ENCODE measurements around the gene PKHD1. TPM values are rescaled to one million over a fixed set of nuclear protein-coding genes. Genes with fewer than 3 reads are reported as not detected.

The PKHD1 gene
- total and polyA plus RNA-seq, 2 of the 8 experiments (the other 6 are each of a cell fraction or from before 2014, with no cell fraction given), result 0.06 to 0.09 TPM

DNA sequence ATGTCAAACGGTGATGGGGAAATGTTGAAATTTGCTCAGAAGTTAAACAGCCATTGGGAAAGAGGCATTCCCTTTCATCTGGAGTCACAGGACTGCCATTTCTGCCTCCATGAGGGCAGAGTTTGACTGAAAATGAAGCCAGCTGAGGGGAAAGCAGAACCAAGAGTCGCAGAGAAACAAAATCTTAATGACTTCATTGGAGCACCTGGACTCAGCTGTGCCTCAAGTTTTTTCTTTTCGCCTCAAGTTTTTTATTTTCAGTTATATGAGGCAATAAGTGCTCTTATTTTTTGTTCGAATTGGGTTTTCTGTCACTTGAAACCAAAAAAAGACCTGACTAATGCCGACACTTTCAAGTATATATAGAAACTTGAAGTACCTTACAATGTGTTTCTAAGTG lies 161.3 kb downstream of the PKHD1 start (continued):
- no peak for TF ChIP-seq CHD7 (IDR thresholded peaks at IDR 0.05; ENCODE audit: insufficient replicate concordance, low read length)
- no peak for TF ChIP-seq GTF2F1 (IDR thresholded peaks at IDR 0.05; ENCODE audit: borderline replicate concordance, low read depth, low read length)
- TF ChIP-seq JUN (IDR thresholded peaks at IDR 0.05; ENCODE audit: low read depth, low read length), result no peak
- TF ChIP-seq RAD21 (IDR thresholded peaks at IDR 0.05 in 1 of 2, conservative IDR thresholded peaks at IDR 0.05 in 1 of 2; ENCODE audit: low read depth in 2 of 2, low read length in 2 of 2), result no peak
- no peak for TF ChIP-seq CHD1 (IDR thresholded peaks at IDR 0.05; ENCODE audit: low read depth, low read length)
- TF ChIP-seq CHD2 (IDR thresholded peaks at IDR 0.05; ENCODE audit: low read length), result no peak
- TF ChIP-seq HDAC2 (IDR thresholded peaks at IDR 0.05; ENCODE audit: borderline replicate concordance in 1 of 2, low read depth in 2 of 2, low read length in 2 of 2), result no peak
- no peak for TF ChIP-seq CTCF (IDR thresholded peaks at IDR 0.05; ENCODE audit: control extremely low read depth in 1 of 3, insufficient read depth in 1 of 3, low read depth in 1 of 3, low read length in 3 of 3)

Measured in H1 (cell line).